ENCODE results near the gene NPPC. TPM values are rescaled to one million over a fixed set of nuclear protein-coding genes. Genes with fewer than 3 reads are reported as not detected.
"Not testable (repeated sequence)": the region's sequence is repeated elsewhere in the genome, so short reads cannot be mapped to it uniquely, and the experiment has no call there.

The NPPC gene
- polyA plus RNA-seq, 2 of the 4 experiments (the other 2 are of a cell fraction): not detected

DNA sequence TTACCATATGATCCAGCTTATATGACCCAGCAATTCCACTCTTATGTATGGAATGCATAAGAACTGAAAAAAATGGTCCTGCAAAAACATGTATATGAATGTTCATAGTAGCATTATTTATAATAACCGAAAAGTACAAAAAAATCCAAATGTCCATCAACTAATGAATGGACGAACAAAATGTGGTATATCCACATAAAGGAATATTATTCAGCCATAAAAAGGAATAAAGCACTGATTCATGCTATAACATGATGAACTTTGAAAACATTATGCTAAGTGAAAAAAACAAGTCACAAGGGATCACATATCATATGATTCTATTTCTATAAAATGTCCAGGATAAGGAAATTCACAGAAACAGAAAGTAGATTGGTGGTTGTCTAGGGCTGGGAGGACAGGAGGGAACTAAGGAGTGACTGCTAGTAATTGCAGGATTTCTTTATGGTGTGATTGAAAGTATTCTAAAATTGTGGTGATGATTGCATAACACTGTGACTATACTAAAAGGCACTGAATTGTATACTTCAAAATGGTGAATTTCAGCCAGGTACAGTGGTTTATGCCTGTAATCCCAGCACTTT, 25.3 kb upstream of the NPPC start:
- ATAC-seq: no peak
- H3K9me3 ChIP-seq: peaks cover 8% of the 10 kb centered on the region; the same call in 1 of the 3 replicates
- FAIRE-seq: no peak
- TF ChIP-seq HDAC2 (IDR thresholded peaks at IDR 0.05) (no peak), JUN (IDR thresholded peaks at IDR 0.05) (no peak), EHF (CRISPR knock-in tag; IDR thresholded peaks at IDR 0.05) (no peak), MAZ (IDR thresholded peaks at IDR 0.05; ENCODE audit: borderline replicate concordance, low read depth, low read length) (no peak), HEYL (CRISPR knock-in tag; IDR thresholded peaks at IDR 0.05) (no peak), RFX5 (IDR thresholded peaks at IDR 0.05) (no peak), TP53 (CRISPR knock-in tag; IDR thresholded peaks at IDR 0.05) (no peak), SMC3 (IDR thresholded peaks at IDR 0.05) (no peak), KDM1A (IDR thresholded peaks at IDR 0.05; ENCODE audit: low read depth) (no peak), GATA3 (IDR thresholded peaks at IDR 0.05; ENCODE audit: borderline replicate concordance) (no peak), EP300 (IDR thresholded peaks at IDR 0.05) (no peak), CBX2 (IDR thresholded peaks at IDR 0.05; ENCODE audit: borderline replicate concordance, low read depth) (no peak), NFE2L2 (conservative IDR thresholded peaks at IDR 0.05; ENCODE audit: low read length) (no peak), CBX8 (IDR thresholded peaks at IDR 0.05) (no peak), CHD2 (IDR thresholded peaks at IDR 0.05; ENCODE audit: low read length, partially characterized antibody) (no peak), EHMT2 (IDR thresholded peaks at IDR 0.05; ENCODE audit: low read depth) (no peak), KDM5A (IDR thresholded peaks at IDR 0.05) (no peak)
- TF ChIP-seq, protein P1, sequence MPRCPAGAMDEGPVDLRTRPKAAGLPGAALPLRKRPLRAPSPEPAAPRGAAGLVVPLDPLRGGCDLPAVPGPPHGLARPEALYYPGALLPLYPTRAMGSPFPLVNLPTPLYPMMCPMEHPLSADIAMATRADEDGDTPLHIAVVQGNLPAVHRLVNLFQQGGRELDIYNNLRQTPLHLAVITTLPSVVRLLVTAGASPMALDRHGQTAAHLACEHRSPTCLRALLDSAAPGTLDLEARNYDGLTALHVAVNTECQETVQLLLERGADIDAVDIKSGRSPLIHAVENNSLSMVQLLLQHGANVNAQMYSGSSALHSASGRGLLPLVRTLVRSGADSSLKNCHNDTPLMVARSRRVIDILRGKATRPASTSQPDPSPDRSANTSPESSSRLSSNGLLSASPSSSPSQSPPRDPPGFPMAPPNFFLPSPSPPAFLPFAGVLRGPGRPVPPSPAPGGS (IDR thresholded peaks at IDR 0.05): no peak
- TF ChIP-seq, protein P2, sequence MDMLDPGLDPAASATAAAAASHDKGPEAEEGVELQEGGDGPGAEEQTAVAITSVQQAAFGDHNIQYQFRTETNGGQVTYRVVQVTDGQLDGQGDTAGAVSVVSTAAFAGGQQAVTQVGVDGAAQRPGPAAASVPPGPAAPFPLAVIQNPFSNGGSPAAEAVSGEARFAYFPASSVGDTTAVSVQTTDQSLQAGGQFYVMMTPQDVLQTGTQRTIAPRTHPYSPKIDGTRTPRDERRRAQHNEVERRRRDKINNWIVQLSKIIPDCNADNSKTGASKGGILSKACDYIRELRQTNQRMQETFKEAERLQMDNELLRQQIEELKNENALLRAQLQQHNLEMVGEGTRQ (IDR thresholded peaks at IDR 0.05): no peak
- CTCF ChIA-PET: no interaction called here
- no peak overlapping the region for H3K27ac ChIP-seq
- WGBS (ENCODE audit: missing lambda C conversion rate): 62% methylated on average over 2 of the region's 2 CpGs
- no peaks in the 10 kb centered on the region for H3K4me1 ChIP-seq
- POLR2A ChIA-PET: no interaction called here
- no peak overlapping the region for H3K4me3 ChIP-seq
- no peak for DNase-seq (ENCODE audit: low read depth in 1 of 2, low spot score in 1 of 2)
- no peak overlapping the region for H3K4me2 ChIP-seq

DNA sequence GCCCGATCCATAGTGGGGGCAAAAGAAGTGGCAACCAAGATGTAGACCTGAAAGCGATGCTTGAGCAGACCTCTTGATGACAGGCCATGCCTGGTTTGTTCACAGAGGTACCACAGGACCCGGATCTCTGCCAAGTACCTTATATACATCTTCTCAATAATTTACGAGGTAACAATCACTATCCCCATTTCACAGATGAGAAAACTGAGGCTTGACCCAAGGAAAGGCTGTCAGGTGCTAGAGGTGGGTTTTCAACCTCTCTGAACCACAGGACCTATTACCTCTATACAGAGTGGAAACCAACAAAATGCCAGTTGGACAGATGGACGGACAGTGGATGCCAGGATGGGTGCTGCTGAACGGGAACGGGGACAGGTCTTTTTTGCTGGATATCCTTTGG, 21.5 kb upstream of the NPPC start:
- H3K9me3 ChIP-seq: peaks cover 8% of the 10 kb centered on the region; the same call in 1 of the 3 replicates
- no peak for TF ChIP-seq CHD4 (IDR thresholded peaks at IDR 0.05; ENCODE audit: borderline replicate concordance)
- TF ChIP-seq, protein P3, sequence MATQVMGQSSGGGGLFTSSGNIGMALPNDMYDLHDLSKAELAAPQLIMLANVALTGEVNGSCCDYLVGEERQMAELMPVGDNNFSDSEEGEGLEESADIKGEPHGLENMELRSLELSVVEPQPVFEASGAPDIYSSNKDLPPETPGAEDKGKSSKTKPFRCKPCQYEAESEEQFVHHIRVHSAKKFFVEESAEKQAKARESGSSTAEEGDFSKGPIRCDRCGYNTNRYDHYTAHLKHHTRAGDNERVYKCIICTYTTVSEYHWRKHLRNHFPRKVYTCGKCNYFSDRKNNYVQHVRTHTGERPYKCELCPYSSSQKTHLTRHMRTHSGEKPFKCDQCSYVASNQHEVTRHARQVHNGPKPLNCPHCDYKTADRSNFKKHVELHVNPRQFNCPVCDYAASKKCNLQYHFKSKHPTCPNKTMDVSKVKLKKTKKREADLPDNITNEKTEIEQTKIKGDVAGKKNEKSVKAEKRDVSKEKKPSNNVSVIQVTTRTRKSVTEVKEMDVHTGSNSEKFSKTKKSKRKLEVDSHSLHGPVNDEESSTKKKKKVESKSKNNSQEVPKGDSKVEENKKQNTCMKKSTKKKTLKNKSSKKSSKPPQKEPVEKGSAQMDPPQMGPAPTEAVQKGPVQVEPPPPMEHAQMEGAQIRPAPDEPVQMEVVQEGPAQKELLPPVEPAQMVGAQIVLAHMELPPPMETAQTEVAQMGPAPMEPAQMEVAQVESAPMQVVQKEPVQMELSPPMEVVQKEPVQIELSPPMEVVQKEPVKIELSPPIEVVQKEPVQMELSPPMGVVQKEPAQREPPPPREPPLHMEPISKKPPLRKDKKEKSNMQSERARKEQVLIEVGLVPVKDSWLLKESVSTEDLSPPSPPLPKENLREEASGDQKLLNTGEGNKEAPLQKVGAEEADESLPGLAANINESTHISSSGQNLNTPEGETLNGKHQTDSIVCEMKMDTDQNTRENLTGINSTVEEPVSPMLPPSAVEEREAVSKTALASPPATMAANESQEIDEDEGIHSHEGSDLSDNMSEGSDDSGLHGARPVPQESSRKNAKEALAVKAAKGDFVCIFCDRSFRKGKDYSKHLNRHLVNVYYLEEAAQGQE (IDR thresholded peaks at IDR 0.05): no peak
- H3K4me1 ChIP-seq: no peaks in the 10 kb centered on the region
- ChIA-PET POLR2A (no interaction called here), CTCF (no interaction called here)
- DNase-seq (ENCODE audit: low read depth in 1 of 2, low spot score in 1 of 2): no peak
- no peak for ATAC-seq
- no peak for FAIRE-seq
- WGBS (ENCODE audit: missing lambda C conversion rate): 76% methylated on average over 7 of the region's 7 CpGs
- no peak overlapping the region for H3K4me2 ChIP-seq
- no peak overlapping the region for H3K27ac ChIP-seq
- no peak overlapping the region for H3K4me3 ChIP-seq

DNA sequence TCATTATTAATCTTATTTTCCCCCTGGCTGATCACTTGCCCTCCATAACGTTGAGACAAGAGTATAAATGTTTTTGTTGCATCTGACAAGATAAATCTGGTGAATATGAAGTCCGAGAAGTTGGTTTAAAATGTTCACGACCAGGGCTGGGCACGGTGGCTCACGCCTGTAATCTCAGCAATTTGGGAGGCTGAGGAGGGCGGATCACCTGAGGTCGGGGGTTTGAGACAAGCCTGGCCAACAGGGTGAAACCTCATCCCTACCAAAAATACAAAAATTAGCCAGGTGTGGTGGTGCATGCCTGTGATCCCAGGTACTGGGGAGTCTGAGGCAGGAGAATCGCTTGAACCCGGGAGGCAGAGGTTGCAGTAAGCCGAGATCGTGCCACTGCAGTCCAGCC, 20.9 kb upstream of the NPPC start:
- FAIRE-seq; POLR2A ChIA-PET; H3K4me2 ChIP-seq; H3K27ac ChIP-seq; ATAC-seq; H3K9me3 ChIP-seq; DNase-seq (ENCODE audit: low read depth in 1 of 2, low spot score in 1 of 2); CTCF ChIA-PET; H3K4me1 ChIP-seq; H3K4me3 ChIP-seq: not testable (repeated sequence)
- WGBS (ENCODE audit: missing lambda C conversion rate): 62% methylated on average over 11 of the region's 11 CpGs

Data from A549 (cell line).